GM23338 (cell line): ENCODE measurements around the gene SPATA31E1. TPM values are rescaled to one million over a fixed set of nuclear protein-coding genes. Genes with fewer than 3 reads are reported as not detected.
A peak's percentile ranks its signal among the peaks of the same experiment; 100 is the strongest.

ENCODE experiments used
- ATAC-seq: fragments of 200-7000 bp; cut with Tn5 transposase; 3 replicates; pipeline ENCODE4 v1.9.1; 2020
- DNase-seq: peaks from one replicate; pipeline ENCODE4 v3.0.0-alpha.2; 2015; ENCODE audit warnings: low spot score
- H2AFZ ChIP-seq: fragments of 200-600 bp; sonication (generic); 2 replicates; pipeline ENCODE4 v1.8.0; 2016; ENCODE audit warnings: antibody characterized with exemption, mild to moderate bottlenecking, moderate library complexity
- H3F3A ChIP-seq: fragments of 200-600 bp; sonication (generic); replicated peaks from 2 replicates; pipeline ENCODE4 v1.8.0; 2017; ENCODE audit warnings: antibody characterized with exemption, mixed run types, low read depth
- H3K27ac ChIP-seq: fragments of 200-600 bp; sonication (generic); 2 replicates; pipeline ENCODE4 v1.6.1; 2016; ENCODE audit warnings: low read depth
- H3K27me3 ChIP-seq: fragments of 200-600 bp; sonication (generic); 2 replicates; pipeline ENCODE4 v1.8.0; 2016; ENCODE audit warnings: mild to moderate bottlenecking, mixed run types, moderate library complexity; ENCODE audit not compliant: insufficient read depth
- H3K36me3 ChIP-seq: fragments of 200-600 bp; sonication (generic); 2 replicates; pipeline ENCODE4 v1.8.0; 2016; ENCODE audit warnings: mild to moderate bottlenecking; ENCODE audit not compliant: insufficient read depth
- H3K4me1 ChIP-seq: fragments of 200-600 bp; sonication (generic); 2 replicates; pipeline ENCODE4 v1.8.0; 2016; ENCODE audit warnings: mild to moderate bottlenecking, moderate library complexity; ENCODE audit not compliant: insufficient read depth
- H3K4me2 ChIP-seq: fragments of 200-600 bp; sonication (generic); 2 replicates; pipeline ENCODE4 v1.7.1; 2017; ENCODE audit warnings: mixed run types
- H3K4me3 ChIP-seq: fragments of 200-600 bp; sonication (generic); 2 replicates; pipeline ENCODE4 v1.6.1; 2016; ENCODE audit warnings: mixed run types
- H3K79me2 ChIP-seq: fragments of 200-600 bp; sonication (generic); replicated peaks from 2 replicates; pipeline ENCODE4 v1.8.0; 2017; ENCODE audit warnings: mild to moderate bottlenecking; ENCODE audit not compliant: insufficient read depth
- H3K9me2 ChIP-seq: fragments of 200-600 bp; sonication (generic); 2 replicates; pipeline ENCODE4 v1.8.0; 2017; ENCODE audit not compliant: insufficient read depth
- H4K20me1 ChIP-seq: fragments of 200-600 bp; sonication (generic); replicated peaks from 2 replicates; pipeline ENCODE4 v1.8.0; 2017; ENCODE audit warnings: mild to moderate bottlenecking; ENCODE audit not compliant: insufficient read depth
- H3K27ac Mint-ChIP-seq: 2 replicates; pipeline ENCODE4 v1.8.0; 2020; ENCODE audit warnings: inconsistent platforms, mild to moderate bottlenecking, moderate library complexity, mixed read lengths
- H3K27me3 Mint-ChIP-seq: 3 replicates; pipeline ENCODE4 v1.8.0; 2022; ENCODE audit warnings: low read depth, mild to moderate bottlenecking, moderate library complexity, mixed read lengths, inconsistent platforms; ENCODE audit not compliant: insufficient read depth, poor library complexity
- H3K36me3 Mint-ChIP-seq: 3 replicates; pipeline ENCODE4 v1.8.0; 2021; ENCODE audit warnings: low read depth, mild to moderate bottlenecking, inconsistent platforms, moderate library complexity, mixed read lengths
- H3K4me1 Mint-ChIP-seq: 3 replicates; pipeline ENCODE4 v1.8.0; 2020; ENCODE audit warnings: mild to moderate bottlenecking, inconsistent platforms, mixed read lengths
- H3K4me3 Mint-ChIP-seq: 3 replicates; pipeline ENCODE4 v1.8.0; 2021; ENCODE audit warnings: moderate library complexity, mild to moderate bottlenecking, inconsistent platforms, mixed read lengths
- H3K9me3 Mint-ChIP-seq: 3 replicates; pipeline ENCODE4 v1.8.0; 2020; ENCODE audit warnings: moderate library complexity, mild to moderate bottlenecking, inconsistent platforms, mixed read lengths
- CREB1 ChIP-seq: fragments of 250-450 bp; sonication (Bioruptor Pico); IDR thresholded peaks from 2 replicates; pipeline ENCODE4 v1.5.0; 2020; ENCODE audit warnings: low read depth, mild to moderate bottlenecking, moderate library complexity
- CTCF ChIP-seq, 2 experiments: fragments of 200-600 bp in 1 of 2; sonication (generic) in 1 of 2; conservative IDR thresholded peaks; 2 replicates each; pipeline versions ENCODE4 v1.5.1 to v1.6.1; 2016 to 2017; ENCODE audit warnings: antibody characterized with exemption in 2 of 2, low read depth in 2 of 2, mild to moderate bottlenecking in 2 of 2, moderate library complexity in 1 of 2
- ETS1 ChIP-seq: IDR thresholded peaks from 2 replicates; pipeline ENCODE4 v1.6.1; 2016; ENCODE audit warnings: antibody characterized with exemption
- EZH2 ChIP-seq: fragments of 200-600 bp; sonication (generic); IDR thresholded peaks from one replicate; pipeline ENCODE4 v1.8.0; 2017; ENCODE audit warnings: antibody characterized with exemption, mild to moderate bottlenecking, low read depth; ENCODE audit not compliant: unreplicated experiment
- EZH2phosphoT487 ChIP-seq: fragments of 200-600 bp; sonication (generic); IDR thresholded peaks from one replicate; pipeline ENCODE4 v1.8.1; 2018; ENCODE audit warnings: antibody characterized with exemption; ENCODE audit not compliant: unreplicated experiment
- JUNB ChIP-seq: IDR thresholded peaks from one replicate; pipeline ENCODE4 v1.6.1; 2016; ENCODE audit warnings: antibody characterized with exemption; ENCODE audit not compliant: unreplicated experiment
- NANOG ChIP-seq: IDR thresholded peaks from 2 replicates; pipeline ENCODE4 v1.6.1; 2016; ENCODE audit warnings: antibody characterized with exemption, borderline replicate concordance
- POLR2AphosphoS5 ChIP-seq: IDR thresholded peaks from 2 replicates; pipeline ENCODE4 v1.6.1; 2016; ENCODE audit warnings: antibody characterized with exemption, low read depth
- REST ChIP-seq: IDR thresholded peaks from one replicate; pipeline ENCODE4 v1.6.1; 2018; ENCODE audit warnings: antibody characterized with exemption; ENCODE audit not compliant: unreplicated experiment
- STAT1 ChIP-seq: IDR thresholded peaks from one replicate; pipeline ENCODE4 v1.6.1; 2016; ENCODE audit warnings: antibody characterized with exemption; ENCODE audit not compliant: unreplicated experiment
- ZNF114 ChIP-seq: fragments of 250-450 bp; sonication (Bioruptor Pico); IDR thresholded peaks from 2 replicates; pipeline ENCODE4 v1.5.0; 2020; ENCODE audit warnings: mild to moderate bottlenecking, moderate library complexity
- ZNF331 ChIP-seq: fragments of 250-450 bp; sonication (Bioruptor Pico); IDR thresholded peaks from 2 replicates; pipeline ENCODE4 v1.5.0; 2020; ENCODE audit warnings: low read depth, mild to moderate bottlenecking, moderate library complexity
- ZNF462 ChIP-seq: fragments of 250-450 bp; sonication (Bioruptor Pico); IDR thresholded peaks from 2 replicates; pipeline ENCODE4 v1.5.0; 2020; ENCODE audit warnings: mild to moderate bottlenecking, moderate library complexity
- polyA plus RNA-seq: library from polyadenylated mRNA; unstranded; fragments of >200 nt; fragmentation: Nextera tagmentation; extraction: Ambion mirVana; gene quantifications from 2 replicates; pipeline ENCODE4 v1.2.1, GENCODE V29; 2016
- total RNA-seq: library from RNA; depleted of rRNA; stranded (reverse); fragments of >200 nt; shearing (Covaris generic); gene quantifications from 2 replicates; pipeline ENCODE4 v1.2.3, GENCODE V29; 2014

SPATA31E1 gene
- total and polyA plus RNA-seq, 2 experiments from 2014 or later, result 0.05 TPM; not detected in 1

- no peak overlapping the region for H2AFZ ChIP-seq
- H3K27ac Mint-ChIP-seq, result no peak overlapping the region
- peak; percentile 28; the same call in 1 of the 3 replicates for ATAC-seq
Measured at GRCh38 chr9:87869082-87869481, 13.6 kb upstream of the SPATA31E1 start.

More at GRCh38 chr9:87869082-87869481, 13.6 kb upstream of the SPATA31E1 start:
- Histone ChIP-seq H3K36me3 (no peaks in the 10 kb centered on the region), H3K4me2 (no peak overlapping the region), H3K27me3 (no peaks in the 10 kb centered on the region), H3K9me2 (no peaks in the 10 kb centered on the region), H3K27ac (no peak overlapping the region), H3K4me1 (no peaks in the 10 kb centered on the region), H3K79me2 (no peaks in the 10 kb centered on the region), H3K4me3 (no peak overlapping the region), H4K20me1 (no peaks in the 10 kb centered on the region), H3F3A (no peaks in the 10 kb centered on the region)
- H3K9me3 Mint-ChIP-seq, result peaks cover 10% of the 10 kb centered on the region; the same call in 2 of the 3 replicates
- DNase-seq, result no peak
- H3K36me3 Mint-ChIP-seq, result no peaks in the 10 kb centered on the region; the same call in 2 of the 3 replicates
- H3K4me1 Mint-ChIP-seq, result peaks cover 8% of the 10 kb centered on the region; the same call in 2 of the 3 replicates
- TF ChIP-seq CTCF (conservative IDR thresholded peaks at IDR 0.05; ENCODE audit: low read depth in 2 of 2), result no peak
- TF ChIP-seq JUNB, result no peak
- TF ChIP-seq NANOG, result no peak
- no peak for TF ChIP-seq EZH2phosphoT487
- TF ChIP-seq ETS1, result no peak
- no peak for TF ChIP-seq ZNF114 (CRISPR knock-in tag)
- TF ChIP-seq ZNF331 (CRISPR knock-in tag), result no peak
- TF ChIP-seq STAT1, result no peak
- TF ChIP-seq CREB1 (CRISPR knock-in tag), result no peak
- no peak for TF ChIP-seq REST
- no peak for TF ChIP-seq EZH2
- TF ChIP-seq POLR2AphosphoS5, result no peak
- no peak for TF ChIP-seq ZNF462 (CRISPR knock-in tag)
- H3K4me3 Mint-ChIP-seq, result no peak overlapping the region
- H3K27me3 Mint-ChIP-seq, result peaks cover 7% of the 10 kb centered on the region
